ENCODE data around the gene KRT74.

- TF ChIP-seq CTCF (conservative IDR thresholded peaks at IDR 0.05) = no peak
- no peak for TF ChIP-seq EZH2 (IDR thresholded peaks at IDR 0.05; ENCODE audit: low read depth)
Observed at GRCh38 chr12:52528641-52529143, 45.0 kb downstream of the KRT74 start.

Measured in PC-9 (cell line).